Amniotic stem cell (primary cell): ENCODE measurements around the gene PCDHGA5.
"Not testable (repeated sequence)": the region's sequence is repeated elsewhere in the genome, so short reads cannot be mapped to it uniquely, and the experiment has no call there.

Experiments used
- DNase-seq: peaks from one replicate; lab custom pipeline; 2025; lab: John Stamatoyannopoulos, UW

Gene PCDHGA5

DNA sequence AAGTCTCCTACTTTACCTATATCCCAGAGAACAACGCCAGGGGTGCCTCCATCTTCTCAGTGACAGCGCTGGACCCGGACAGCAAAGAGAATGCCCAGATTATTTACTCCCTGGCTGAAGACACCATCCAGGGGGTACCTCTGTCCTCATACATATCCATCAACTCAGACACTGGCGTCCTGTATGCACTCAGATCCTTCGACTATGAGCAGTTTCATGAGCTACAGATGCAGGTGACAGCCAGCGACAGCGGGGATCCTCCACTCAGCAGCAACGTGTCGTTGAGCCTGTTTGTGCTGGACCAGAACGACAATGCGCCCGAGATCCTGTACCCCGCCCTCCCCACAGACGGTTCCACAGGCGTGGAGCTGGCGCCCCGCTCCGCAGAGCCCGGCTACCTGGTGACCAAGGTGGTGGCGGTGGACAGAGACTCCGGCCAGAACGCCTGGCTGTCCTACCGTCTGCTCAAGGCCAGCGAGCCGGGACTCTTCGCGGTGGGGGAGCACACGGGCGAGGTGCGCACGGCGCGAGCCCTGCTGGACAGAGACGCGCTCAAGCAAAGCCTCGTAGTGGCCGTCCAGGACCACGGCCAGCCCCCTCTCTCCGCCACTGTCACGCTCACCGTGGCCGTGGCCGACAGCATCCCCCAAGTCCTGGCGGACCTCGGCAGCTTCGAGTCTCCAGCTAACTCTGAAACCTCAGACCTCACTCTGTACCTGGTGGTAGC lies 50.7 kb downstream of the PCDHGA5 start:
- DNase-seq, result not testable (repeated sequence)

DNA sequence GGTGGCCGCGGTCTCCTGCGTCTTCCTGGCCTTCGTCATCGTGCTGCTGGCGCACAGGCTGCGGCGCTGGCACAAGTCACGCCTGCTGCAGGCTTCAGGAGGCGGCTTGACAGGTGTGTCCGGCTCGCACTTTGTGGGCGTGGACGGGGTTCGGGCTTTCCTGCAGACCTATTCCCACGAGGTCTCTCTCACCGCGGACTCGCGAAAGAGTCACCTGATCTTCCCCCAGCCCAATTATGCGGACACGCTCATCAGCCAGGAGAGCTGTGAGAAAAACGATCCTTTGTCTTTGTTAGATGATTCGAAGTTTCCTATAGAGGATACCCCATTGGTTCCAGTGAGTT lies 51.3 kb downstream of the PCDHGA5 start:
- DNase-seq, result not testable (repeated sequence)
